ENCODE data around the gene SLC39A8.

- TF ChIP-seq POLR2A (IDR thresholded peaks at IDR 0.05) (no peak), CTCF (IDR thresholded peaks at IDR 0.05) (no peak)
Observed at GRCh38 chr4:102321260-102321995, 23.9 kb downstream of the SLC39A8 start.

All from adrenal gland (tissue), 5 donors.